Mucosa of rectum (tissue), 2 donors: Measurements from ENCODE around the gene DENND1B.

Experiments used
- H3K27ac ChIP-seq, 2 donors: one replicate each; pipeline ENCODE4 v1.7.0; 2013; ENCODE audit warnings: inconsistent platforms in 2 of 2, low read depth in 2 of 2, low read length in 2 of 2
- H3K27me3 ChIP-seq, 2 donors: one replicate each; pipeline ENCODE4 v1.7.0; 2013; ENCODE audit warnings: low read length in 2 of 2; ENCODE audit not compliant: control insufficient read depth in 2 of 2, insufficient read depth in 2 of 2
- H3K36me3 ChIP-seq, 2 donors: one replicate each; pipeline ENCODE4 v1.7.0; 2013; ENCODE audit warnings: low read length in 2 of 2; ENCODE audit not compliant: control insufficient read depth in 2 of 2, insufficient read depth in 2 of 2
- H3K4me1 ChIP-seq, 2 donors: one replicate each; pipeline ENCODE4 v1.7.0; 2013; ENCODE audit warnings: low read length in 2 of 2, mild to moderate bottlenecking in 1 of 2; ENCODE audit not compliant: control insufficient read depth in 2 of 2, insufficient read depth in 2 of 2
- H3K4me3 ChIP-seq, 2 donors: one replicate each; pipeline ENCODE4 v1.7.0; 2013; ENCODE audit warnings: low read length in 2 of 2
- H3K9ac ChIP-seq, 2 donors: one replicate each; pipeline ENCODE4 v1.7.0; 2013; ENCODE audit warnings: low read length in 2 of 2, low read depth in 1 of 2, mild to moderate bottlenecking in 1 of 2
- H3K9me3 ChIP-seq, 2 donors: one replicate each; pipeline ENCODE4 v1.7.0; 2013; ENCODE audit warnings: low read length in 2 of 2; ENCODE audit not compliant: control insufficient read depth in 2 of 2
- donor health status: healthy.
- donor health status: Normal muscosa, but diverticular disease.

The DENND1B gene

GRCh38 chr1:197675583-197676208 is 99.6 kb downstream of the DENND1B start:
- Histone ChIP-seq H3K4me3 (peak overlapping the region in 1 of 2 donors; percentile 59), H3K9ac (no peak overlapping the region), H3K27ac (no peak overlapping the region), H3K9me3 (no peaks in the 10 kb centered on the region), H3K4me1 (no peaks in the 10 kb centered on the region), H3K27me3 (no peaks in the 10 kb centered on the region), H3K36me3 (no peaks in the 10 kb centered on the region)

GRCh38 chr1:197674286-197674685 is 101.0 kb downstream of the DENND1B start:
- Histone ChIP-seq H3K9me3 (no peaks in the 10 kb centered on the region), H3K4me3 (no peak overlapping the region), H3K4me1 (no peaks in the 10 kb centered on the region), H3K27ac (no peak overlapping the region), H3K27me3 (no peaks in the 10 kb centered on the region), H3K36me3 (no peaks in the 10 kb centered on the region), H3K9ac (no peak overlapping the region)

- Histone ChIP-seq H3K9me3 (no peaks in the 10 kb centered on the region), H3K9ac (no peak overlapping the region), H3K36me3 (no peaks in the 10 kb centered on the region), H3K27me3 (no peaks in the 10 kb centered on the region), H3K4me1 (no peaks in the 10 kb centered on the region), H3K4me3 (no peak overlapping the region), H3K27ac (no peak overlapping the region)
Measured at GRCh38 chr1:197673292-197673691, 102.0 kb downstream of the DENND1B start.

GRCh38 chr1:197672347-197672746 is 102.9 kb downstream of the DENND1B start:
- Histone ChIP-seq H3K9ac (no peak overlapping the region), H3K27me3 (no peaks in the 10 kb centered on the region), H3K4me3 (no peak overlapping the region), H3K36me3 (no peaks in the 10 kb centered on the region), H3K27ac (no peak overlapping the region), H3K9me3 (no peaks in the 10 kb centered on the region), H3K4me1 (no peaks in the 10 kb centered on the region)

GRCh38 chr1:197671920-197672319 is 103.4 kb downstream of the DENND1B start:
- no peaks in the 10 kb centered on the region for H3K4me1 ChIP-seq

GRCh38 chr1:197671140-197671539 is 104.1 kb downstream of the DENND1B start:
- Histone ChIP-seq H3K27ac (no peak overlapping the region), H3K36me3 (no peaks in the 10 kb centered on the region), H3K9ac (no peak overlapping the region), H3K4me1 (no peaks in the 10 kb centered on the region), H3K9me3 (no peaks in the 10 kb centered on the region), H3K27me3 (no peaks in the 10 kb centered on the region), H3K4me3 (no peak overlapping the region)

More at GRCh38 chr1:197671920-197672319, 103.4 kb downstream of the DENND1B start:
- Histone ChIP-seq H3K27ac (no peak overlapping the region), H3K36me3 (no peaks in the 10 kb centered on the region), H3K27me3 (no peaks in the 10 kb centered on the region), H3K9ac (no peak overlapping the region), H3K9me3 (no peaks in the 10 kb centered on the region), H3K4me3 (no peak overlapping the region)

GRCh38 chr1:197666769-197667285 is 108.5 kb downstream of the DENND1B start:
- Histone ChIP-seq H3K9me3 (no peaks in the 10 kb centered on the region), H3K4me1 (peaks cover 4 to 6% of the 10 kb centered on the region in 2 donors), H3K4me3 (no peak overlapping the region), H3K9ac (no peak overlapping the region), H3K36me3 (no peaks in the 10 kb centered on the region), H3K27me3 (no peaks in the 10 kb centered on the region), H3K27ac (no peak overlapping the region)

GRCh38 chr1:197664391-197664790 is 110.9 kb downstream of the DENND1B start:
- peaks cover 6% of the 10 kb centered on the region in 2 donors for H3K4me1 ChIP-seq
- H3K27ac ChIP-seq, result no peak overlapping the region
- no peak overlapping the region for H3K4me3 ChIP-seq
- no peaks in the 10 kb centered on the region for H3K27me3 ChIP-seq
- H3K36me3 ChIP-seq, result no peaks in the 10 kb centered on the region
- no peak overlapping the region for H3K9ac ChIP-seq
- no peaks in the 10 kb centered on the region for H3K9me3 ChIP-seq

- Histone ChIP-seq H3K9me3 (no peaks in the 10 kb centered on the region), H3K27ac (no peak overlapping the region), H3K27me3 (no peaks in the 10 kb centered on the region), H3K36me3 (no peaks in the 10 kb centered on the region), H3K9ac (no peak overlapping the region), H3K4me3 (no peak overlapping the region), H3K4me1 (peaks cover 6 to 8% of the 10 kb centered on the region in 2 donors)
Measured at GRCh38 chr1:197663162-197663953, 111.9 kb downstream of the DENND1B start.

GRCh38 chr1:197660389-197660788 is 114.9 kb downstream of the DENND1B start:
- no peaks in the 10 kb centered on the region for H3K27me3 ChIP-seq
- H3K4me3 ChIP-seq, result no peak overlapping the region
- H3K4me1 ChIP-seq, result peaks cover 6 to 8% of the 10 kb centered on the region in 2 donors
- no peak overlapping the region for H3K27ac ChIP-seq
- H3K9me3 ChIP-seq, result no peaks in the 10 kb centered on the region
- no peaks in the 10 kb centered on the region for H3K36me3 ChIP-seq
- H3K9ac ChIP-seq, result no peak overlapping the region
